Measurements from ENCODE around the gene MTCH2.

Gene MTCH2

GRCh38 chr11:47617417-47617809 is 24.9 kb downstream of the MTCH2 start:
- no peak overlapping the region for H3K4me3 ChIP-seq (ENCODE audit: low read depth, low read length)
- in situ Hi-C loops (cut with HindIII; ENCODE audit: low sequenced_read_pairs): no loop called here
- no peak for TF ChIP-seq CTCF (IDR thresholded peaks at IDR 0.05; ENCODE audit: low read depth, low read length)
- peak; percentile 68 for DNase-seq (ENCODE audit: low read depth, low spot score)

GRCh38 chr11:47616726-47617416 is 25.5 kb downstream of the MTCH2 start:
- H3K4me3 ChIP-seq (ENCODE audit: low read depth, low read length): no peak overlapping the region
- peak; percentile 97 for TF ChIP-seq CTCF (IDR thresholded peaks at IDR 0.05; ENCODE audit: low read depth, low read length)
- in situ Hi-C loops (cut with HindIII; ENCODE audit: low sequenced_read_pairs): no loop called here
- peak; percentile 82 for DNase-seq (ENCODE audit: low read depth, low spot score)

- no peak for DNase-seq (ENCODE audit: low read depth, low spot score)
- TF ChIP-seq CTCF (IDR thresholded peaks at IDR 0.05; ENCODE audit: low read depth, low read length): no peak
- in situ Hi-C loops (cut with HindIII; ENCODE audit: low sequenced_read_pairs): no loop called here
- no peak overlapping the region for H3K4me3 ChIP-seq (ENCODE audit: low read depth, low read length)
Measured at GRCh38 chr11:47615249-47615648, 27.1 kb downstream of the MTCH2 start.

GRCh38 chr11:47611348-47611794 is 31.0 kb downstream of the MTCH2 start:
- no peak for TF ChIP-seq CTCF (IDR thresholded peaks at IDR 0.05; ENCODE audit: low read depth, low read length)
- H3K4me3 ChIP-seq (ENCODE audit: low read depth, low read length): no peak overlapping the region
- in situ Hi-C loops (cut with HindIII; ENCODE audit: low sequenced_read_pairs): no loop called here
- no peak for DNase-seq (ENCODE audit: low read depth, low spot score)

- in situ Hi-C loops (cut with HindIII; ENCODE audit: low sequenced_read_pairs): no loop called here
- DNase-seq (ENCODE audit: low read depth, low spot score): no peak
- no peak for TF ChIP-seq CTCF (IDR thresholded peaks at IDR 0.05; ENCODE audit: low read depth, low read length)
- H3K4me3 ChIP-seq (ENCODE audit: low read depth, low read length): no peak overlapping the region
Measured at GRCh38 chr11:47609675-47610074, 32.7 kb downstream of the MTCH2 start.

GRCh38 chr11:47607380-47607779 is 35.0 kb downstream of the MTCH2 start:
- no peak overlapping the region for H3K4me3 ChIP-seq (ENCODE audit: low read depth, low read length)
- DNase-seq (ENCODE audit: low read depth, low spot score): peak; percentile 91
- TF ChIP-seq CTCF (IDR thresholded peaks at IDR 0.05; ENCODE audit: low read depth, low read length): no peak
- in situ Hi-C loops (cut with HindIII; ENCODE audit: low sequenced_read_pairs): no loop called here
